Uterus (tissue), 2 donors: Measurements from ENCODE around the gene PROX1.

ENCODE experiments used
- POLR2A ChIP-seq, 2 donors: fragments of 450-650 bp; IDR thresholded peaks; one replicate each; pipeline ENCODE4 v1.6.1; 2016; ENCODE audit warnings: antibody characterized with exemption in 2 of 2, mild to moderate bottlenecking in 1 of 2, moderate library complexity in 1 of 2
- TF ChIP-seq, protein P1 (sequence below), 4 experiments: fragments of 200-600 bp in 2 of 4; fragments of 450-650 bp in 2 of 4; sonication (generic) in 2 of 4; IDR thresholded peaks; one replicate each; pipeline ENCODE4 v1.5.1; 2016 to 2019; ENCODE audit warnings: antibody characterized with exemption in 4 of 4, mild to moderate bottlenecking in 2 of 4, moderate library complexity in 1 of 4

- TF ChIP-seq POLR2A (IDR thresholded peaks at IDR 0.05) = no peak
- TF ChIP-seq, protein P1, sequence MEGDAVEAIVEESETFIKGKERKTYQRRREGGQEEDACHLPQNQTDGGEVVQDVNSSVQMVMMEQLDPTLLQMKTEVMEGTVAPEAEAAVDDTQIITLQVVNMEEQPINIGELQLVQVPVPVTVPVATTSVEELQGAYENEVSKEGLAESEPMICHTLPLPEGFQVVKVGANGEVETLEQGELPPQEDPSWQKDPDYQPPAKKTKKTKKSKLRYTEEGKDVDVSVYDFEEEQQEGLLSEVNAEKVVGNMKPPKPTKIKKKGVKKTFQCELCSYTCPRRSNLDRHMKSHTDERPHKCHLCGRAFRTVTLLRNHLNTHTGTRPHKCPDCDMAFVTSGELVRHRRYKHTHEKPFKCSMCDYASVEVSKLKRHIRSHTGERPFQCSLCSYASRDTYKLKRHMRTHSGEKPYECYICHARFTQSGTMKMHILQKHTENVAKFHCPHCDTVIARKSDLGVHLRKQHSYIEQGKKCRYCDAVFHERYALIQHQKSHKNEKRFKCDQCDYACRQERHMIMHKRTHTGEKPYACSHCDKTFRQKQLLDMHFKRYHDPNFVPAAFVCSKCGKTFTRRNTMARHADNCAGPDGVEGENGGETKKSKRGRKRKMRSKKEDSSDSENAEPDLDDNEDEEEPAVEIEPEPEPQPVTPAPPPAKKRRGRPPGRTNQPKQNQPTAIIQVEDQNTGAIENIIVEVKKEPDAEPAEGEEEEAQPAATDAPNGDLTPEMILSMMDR (IDR thresholded peaks at IDR 0.05) = no peak
Observed at GRCh38 chr1:214050513-214051401, 63.0 kb downstream of the PROX1 start.
